Right lobe of liver (tissue), 6 donors: ENCODE results near the gene ZNF282. TPM values are rescaled to one million over a fixed set of nuclear protein-coding genes. Genes with fewer than 3 reads are reported as not detected.
A peak's percentile ranks its signal among the peaks of the same experiment; 100 is the strongest.
"Not testable (repeated sequence)": the region's sequence is repeated elsewhere in the genome, so short reads cannot be mapped to it uniquely, and the experiment has no call there.

Experiments
- ATAC-seq, 4 donors: fragments of 200-7000 bp; cut with Tn5 transposase; one replicate each; pipeline ENCODE4 v1.9.1; 2020; ENCODE audit warnings: mild to moderate bottlenecking in 4 of 4, moderate library complexity in 4 of 4
- DNase-seq, 3 donors: peaks; one replicate each; pipeline ENCODE4 v3.0.0-alpha.2; 2020
- H3K27ac ChIP-seq, 3 donors: fragments of 200-600 bp; one replicate each; pipeline ENCODE4 v1.8.0; 2022
- H3K27me3 ChIP-seq, 2 donors: fragments of 200-600 bp; one replicate each; pipeline ENCODE4 v1.8.0; 2022
- H3K36me3 ChIP-seq, 4 donors: fragments of 200-600 bp; sonication (generic) in 1 of 4; one replicate each; pipeline versions ENCODE4 v1.5.1 to v1.8.0; 2017 to 2022; ENCODE audit warnings: control low read depth in 1 of 4
- H3K4me1 ChIP-seq, 4 donors: fragments of 200-600 bp; sonication (generic) in 1 of 4; one replicate each; pipeline versions ENCODE4 v1.5.1 to v1.8.0; 2017 to 2022; ENCODE audit warnings: control low read depth in 1 of 4
- H3K4me3 ChIP-seq, 3 donors: fragments of 200-600 bp; one replicate each; pipeline ENCODE4 v1.8.0; 2022
- H3K9me3 ChIP-seq, 4 donors: fragments of 200-600 bp; sonication (generic) in 1 of 4; one replicate each; pipeline versions ENCODE4 v1.5.1 to v1.8.0; 2017 to 2022; ENCODE audit warnings: control low read depth in 1 of 4
- CTCF ChIP-seq, 4 donors: fragments of 200-600 bp in 3 of 4; fragments of 450-650 bp in 1 of 4; IDR thresholded peaks; one replicate each; pipeline versions ENCODE4 v1.5.1 to v1.8.0; 2016 to 2022; ENCODE audit warnings: antibody characterized with exemption in 4 of 4, mild to moderate bottlenecking in 2 of 4
- POLR2A ChIP-seq: fragments of 450-650 bp; IDR thresholded peaks from one replicate; pipeline ENCODE4 v1.6.1; 2017; ENCODE audit warnings: antibody characterized with exemption, mild to moderate bottlenecking
- WGBS: methylation state at CpG from one replicate; pipeline ENCODE4 v1.1.6; 2018; ENCODE audit warnings: low coverage, low lambda C conversion rate; ENCODE audit not compliant: insufficient coverage; ENCODE audit errors: missing lambda C conversion rate; 5-methylcytosine and 5-hydroxymethylcytosine counted together
- intact Hi-C, 2 donors: fragments of 100-400 bp; cut with DNase I; formaldehyde crosslinking; loops; one replicate each; pipeline versions ENCODE4 v1.11.2 to v1.14.1; 2022
- total RNA-seq, 6 experiments: library from RNA; depleted of rRNA in 2 of 6; stranded (reverse); fragments of >200 nt in 2 of 6; fragmentation: NEBNext Ultra II Directional in 3 of 6; extraction: Animal tissue kit (Norgen Biotek cat#: 25700) in 3 of 6; gene quantifications; one replicate each; pipeline versions ENCODE4 v1.1.0 to v1.2.4, GENCODE V29; 2016 to 2023
- donor health status: DM: no; HTN: yes; CAD: no.
- donor health status: DM: no; HTN: no; CAD: no.
- donor health status: DM: no; HTN: no; CAD: no.
- donor health status: DM: no; HTN: yes; CAD: no.
- donor health status: DM: no; HTN: yes; CAD: no.

Gene ZNF282
- total RNA-seq, 6 experiments from 2014 or later, result 7.1 to 13.2 (median 10.0) TPM

- H3K27ac ChIP-seq, result peak overlapping the region; percentile 5 to 62 (median 33)
- no peaks in the 10 kb centered on the region for H3K36me3 ChIP-seq
- H3K27me3 ChIP-seq, result no peaks in the 10 kb centered on the region
- WGBS, result 27% methylated on average over 4 of the region's 5 CpGs
- DNase-seq, result no peak
- TF ChIP-seq CTCF (IDR thresholded peaks at IDR 0.05) (no peak), POLR2A (no peak)
- peak; percentile 35 to 52 (median 44) for ATAC-seq
- H3K4me3 ChIP-seq, result peak overlapping the region in 2 of 3 donors; percentile 28 to 42
- peaks cover 0 to 29% (median 0%) of the 10 kb centered on the region in 4 donors for H3K4me1 ChIP-seq
- intact Hi-C loops, result no loop called here
- no peaks in the 10 kb centered on the region for H3K9me3 ChIP-seq
Observed at GRCh38 chr7:149241696-149242095, 46.4 kb downstream of the ZNF282 start.

- intact Hi-C loops, result no loop called here
- peaks cover 0 to 2% (median 0%) of the 10 kb centered on the region in 4 donors for H3K36me3 ChIP-seq
- ATAC-seq, result no peak
- no peak for DNase-seq
- peaks cover 0 to 24% (median 0%) of the 10 kb centered on the region in 4 donors for H3K4me1 ChIP-seq
- WGBS, result 69% methylated on average over 5 of the region's 5 CpGs
- TF ChIP-seq POLR2A (no peak), CTCF (IDR thresholded peaks at IDR 0.05) (no peak)
- no peaks in the 10 kb centered on the region for H3K27me3 ChIP-seq
- no peak overlapping the region for H3K27ac ChIP-seq
- H3K4me3 ChIP-seq, result no peak overlapping the region
- H3K9me3 ChIP-seq, result no peaks in the 10 kb centered on the region
Observed at GRCh38 chr7:149245244-149245643, 49.9 kb downstream of the ZNF282 start.

- ATAC-seq, result no peak
- 63% methylated on average over 5 of the region's 5 CpGs for WGBS
- DNase-seq, result no peak
Observed at GRCh38 chr7:149245744-149246143, 50.4 kb downstream of the ZNF282 start.

GRCh38 chr7:149248777-149249176 is 53.4 kb downstream of the ZNF282 start:
- H3K9me3 ChIP-seq, result no peaks in the 10 kb centered on the region
- H3K27ac ChIP-seq, result no peak overlapping the region
- ATAC-seq (no peak), DNase-seq (no peak)
- no peaks in the 10 kb centered on the region for H3K27me3 ChIP-seq
- H3K4me1 ChIP-seq, result no peaks in the 10 kb centered on the region
- no peak overlapping the region for H3K4me3 ChIP-seq
- no peak for TF ChIP-seq POLR2A
- no peak for TF ChIP-seq CTCF (IDR thresholded peaks at IDR 0.05)
- intact Hi-C loops, result no loop called here
- H3K36me3 ChIP-seq, result peaks cover 0 to 34% (median 20%) of the 10 kb centered on the region in 4 donors
- WGBS, result 64% methylated on average over 3 of the region's 3 CpGs

More at GRCh38 chr7:149245744-149246143, 50.4 kb downstream of the ZNF282 start:
- intact Hi-C loops, result no loop called here
- H3K27me3 ChIP-seq, result no peaks in the 10 kb centered on the region
- H3K27ac ChIP-seq, result no peak overlapping the region
- TF ChIP-seq CTCF (IDR thresholded peaks at IDR 0.05) (no peak), POLR2A (no peak)
- no peak overlapping the region for H3K4me3 ChIP-seq
- H3K4me1 ChIP-seq, result peaks cover 0 to 20% (median 0%) of the 10 kb centered on the region in 4 donors
- peaks cover 0 to 7% (median 2%) of the 10 kb centered on the region in 4 donors for H3K36me3 ChIP-seq
- no peaks in the 10 kb centered on the region for H3K9me3 ChIP-seq

- H3K36me3 ChIP-seq, result peaks cover 0 to 48% (median 27%) of the 10 kb centered on the region in 4 donors
- intact Hi-C loops, H3K27ac ChIP-seq, ATAC-seq, H3K4me1 ChIP-seq, H3K4me3 ChIP-seq, H3K27me3 ChIP-seq, DNase-seq, H3K9me3 ChIP-seq: not testable (repeated sequence)
- 92% methylated on average over 9 of the region's 18 CpGs for WGBS
Observed at GRCh38 chr7:149250151-149250550, 54.8 kb downstream of the ZNF282 start.

- H3K27me3 ChIP-seq, ATAC-seq, H3K4me3 ChIP-seq, intact Hi-C loops, DNase-seq, H3K4me1 ChIP-seq, H3K9me3 ChIP-seq, H3K27ac ChIP-seq: not testable (repeated sequence)
- peaks cover 0 to 55% (median 29%) of the 10 kb centered on the region in 4 donors for H3K36me3 ChIP-seq
- 96% methylated on average over 6 of the region's 10 CpGs for WGBS
Observed at GRCh38 chr7:149251518-149251917, 56.2 kb downstream of the ZNF282 start.
